CD14-positive monocyte (primary cell): ENCODE results near the gene HLCS. TPM values are rescaled to one million over a fixed set of nuclear protein-coding genes. Genes with fewer than 3 reads are reported as not detected.

Experiments
- DNase-seq, 3 donors: peaks; one replicate each; pipeline ENCODE4 v3.0.0-alpha.2; 2011 to 2022
- H2AFZ ChIP-seq: 2 replicates; pipeline ENCODE4 v1.6.0; 2012; ENCODE audit warnings: mild to moderate bottlenecking, low read depth, low read length, inconsistent platforms; ENCODE audit not compliant: insufficient read depth, poor library complexity, severe bottlenecking
- H3K27ac ChIP-seq, 2 donors: 1 replicate in 1 of 2; 2 replicates in 1 of 2; pipeline ENCODE4 v1.5.1; 2012 to 2013; ENCODE audit warnings: low read length in 2 of 2, control low read depth in 1 of 2, inconsistent platforms in 1 of 2, low read depth in 1 of 2, mild to moderate bottlenecking in 1 of 2
- H3K27me3 ChIP-seq, 2 donors: one replicate each; pipeline versions ENCODE4 v1.6.0 to v1.6.1; 2011 to 2013; ENCODE audit warnings: low read length in 2 of 2; ENCODE audit not compliant: control insufficient read depth in 2 of 2, insufficient read depth in 2 of 2
- H3K36me3 ChIP-seq, 2 donors: replicated peaks in 1 of 2; 1 replicate in 1 of 2; 2 replicates in 1 of 2; pipeline versions ENCODE4 v1.5.1 to v1.6.1; 2012 to 2013; ENCODE audit warnings: low read length in 2 of 2, control low read depth in 1 of 2, inconsistent platforms in 1 of 2, mild to moderate bottlenecking in 1 of 2; ENCODE audit not compliant: insufficient read depth in 2 of 2, control insufficient read depth in 1 of 2
- H3K4me1 ChIP-seq, 2 donors: 1 replicate in 1 of 2; 2 replicates in 1 of 2; pipeline versions ENCODE4 v1.5.1 to v1.6.1; 2012 to 2013; ENCODE audit warnings: low read length in 2 of 2, control low read depth in 1 of 2, inconsistent platforms in 1 of 2, mild to moderate bottlenecking in 1 of 2, moderate library complexity in 1 of 2; ENCODE audit not compliant: insufficient read depth in 2 of 2, control insufficient read depth in 1 of 2
- H3K4me2 ChIP-seq: replicated peaks from 2 replicates; pipeline ENCODE3; 2012; ENCODE audit warnings: low read length, moderate library complexity, mild to moderate bottlenecking; ENCODE audit not compliant: poor library complexity, severe bottlenecking; ENCODE audit errors: extremely low read depth
- H3K4me3 ChIP-seq, 3 experiments: fragments of 200-600 bp in 1 of 3; sonication (generic) in 1 of 3; replicated peaks in 1 of 3; 1 replicate in 2 of 3; 2 replicates in 1 of 3; pipeline ENCODE4 v1.5.1; 2011 to 2013; ENCODE audit warnings: low read length in 3 of 3, mild to moderate bottlenecking in 3 of 3, control low read depth in 2 of 3, low read depth in 2 of 3, inconsistent platforms in 1 of 3, moderate library complexity in 1 of 3
- H3K79me2 ChIP-seq: 2 replicates; pipeline ENCODE4 v1.6.0; 2012; ENCODE audit warnings: mild to moderate bottlenecking, control low read depth, inconsistent platforms, low read length, moderate library complexity; ENCODE audit not compliant: insufficient read depth
- H3K9ac ChIP-seq: 2 replicates; pipeline ENCODE4 v1.6.0; 2017; ENCODE audit warnings: low read length, mild to moderate bottlenecking; ENCODE audit not compliant: insufficient read depth, poor library complexity, severe bottlenecking
- H3K9me3 ChIP-seq, 2 donors: replicated peaks in 1 of 2; 1 replicate in 1 of 2; 2 replicates in 1 of 2; pipeline versions ENCODE4 v1.5.1 to v1.6.1; 2012 to 2013; ENCODE audit warnings: low read length in 2 of 2, control low read depth in 1 of 2; ENCODE audit not compliant: control insufficient read depth in 1 of 2, insufficient read depth in 1 of 2
- H4K20me1 ChIP-seq: 2 replicates; pipeline ENCODE4 v1.6.0; 2012; ENCODE audit warnings: mild to moderate bottlenecking, low read length, control low read depth, moderate library complexity; ENCODE audit not compliant: insufficient read depth
- H3K27ac Mint-ChIP-seq, 7 donors: one replicate each; pipeline ENCODE4 v1.8.0; 2020; ENCODE audit warnings: mild to moderate bottlenecking in 7 of 7, mixed read lengths in 7 of 7, moderate library complexity in 6 of 7, inconsistent platforms in 2 of 7
- H3K27me3 Mint-ChIP-seq, 3 donors: one replicate each; pipeline ENCODE4 v1.8.0; 2021 to 2022; ENCODE audit warnings: low read depth in 3 of 3, mild to moderate bottlenecking in 3 of 3, mixed read lengths in 3 of 3, moderate library complexity in 3 of 3, inconsistent platforms in 1 of 3
- H3K36me3 Mint-ChIP-seq, 2 donors: one replicate each; pipeline ENCODE4 v1.8.0; 2020; ENCODE audit warnings: mixed read lengths in 2 of 2, inconsistent platforms in 1 of 2, mild to moderate bottlenecking in 1 of 2
- H3K4me1 Mint-ChIP-seq: one replicate; pipeline ENCODE4 v1.8.0; 2020; ENCODE audit warnings: mild to moderate bottlenecking, mixed read lengths
- H3K4me3 Mint-ChIP-seq, 2 donors: one replicate each; pipeline ENCODE4 v1.8.0; 2020; ENCODE audit warnings: mild to moderate bottlenecking in 2 of 2, mixed read lengths in 2 of 2, moderate library complexity in 1 of 2
- H3K9me3 Mint-ChIP-seq, 7 donors: one replicate each; pipeline ENCODE4 v1.8.0; 2020 to 2022; ENCODE audit warnings: mixed read lengths in 7 of 7, mild to moderate bottlenecking in 6 of 7, moderate library complexity in 6 of 7, inconsistent platforms in 2 of 7
- CTCF ChIP-seq: fragments of 200-600 bp; IDR thresholded peaks from one replicate; pipeline ENCODE4 v1.8.0; 2022; ENCODE audit warnings: antibody characterized with exemption, mild to moderate bottlenecking
- WGBS: methylation state at CpG from one replicate; pipeline ENCODE4 v1.1.5; 2013; ENCODE audit warnings: missing lambda C conversion rate; ENCODE audit not compliant: insufficient coverage; 5-methylcytosine and 5-hydroxymethylcytosine counted together
- intact Hi-C, 2 donors: fragments of 100-400 bp; cut with micrococcal nuclease; formaldehyde crosslinking; loops; one replicate each; pipeline versions ENCODE4 v1.15.0 to v1.15.1; 2023
- polyA plus RNA-seq, 3 donors: library from polyadenylated mRNA; depleted of rRNA in 1 of 3; unstranded in 2 of 3; stranded (reverse) in 1 of 3; fragments of 300-500 nt in 2 of 3; fragments of >200 nt in 1 of 3; fragmentation: Illumina TruSeq in 2 of 3; gene quantifications; 1 replicate in 2 of 3; 2 replicates in 1 of 3; pipeline ENCODE4 v1.2.3, GENCODE V29; 2012 to 2021

The HLCS gene
- polyA plus RNA-seq, 3 donors = 2.1 to 3.1 (median 2.2) TPM

GRCh38 chr21:36891692-36892091, 74.8 kb downstream of the HLCS start:
- peaks cover 0 to 3% (median 0%) of the 10 kb centered on the region in 3 donors for H3K27me3 Mint-ChIP-seq
- no peaks in the 10 kb centered on the region for H4K20me1 ChIP-seq
- H3K27ac Mint-ChIP-seq = no peak overlapping the region
- intact Hi-C loops = no loop called here
- no peak overlapping the region for H3K4me3 ChIP-seq
- no peaks in the 10 kb centered on the region for H3K36me3 ChIP-seq
- H3K9ac ChIP-seq = no peak overlapping the region
- H3K9me3 Mint-ChIP-seq = peaks cover 0 to 9% (median 7%) of the 10 kb centered on the region in 7 donors
- H3K4me2 ChIP-seq = no peak overlapping the region
- no peak overlapping the region for H3K4me3 Mint-ChIP-seq
- no peak overlapping the region for H3K27ac ChIP-seq
- 100% methylated on average over 1 of the region's 2 CpGs for WGBS
- TF ChIP-seq CTCF = no peak
- peaks cover 7 to 16% of the 10 kb centered on the region in 2 donors for H3K36me3 Mint-ChIP-seq
- no peak for DNase-seq
- H3K4me1 Mint-ChIP-seq = no peaks in the 10 kb centered on the region
- no peaks in the 10 kb centered on the region for H3K27me3 ChIP-seq
- H3K9me3 ChIP-seq = no peaks in the 10 kb centered on the region
- H3K4me1 ChIP-seq = no peaks in the 10 kb centered on the region
- no peaks in the 10 kb centered on the region for H3K79me2 ChIP-seq
- no peak overlapping the region for H2AFZ ChIP-seq

- intact Hi-C loops = no loop called here
- H3K27me3 Mint-ChIP-seq = peaks cover 0 to 3% (median 0%) of the 10 kb centered on the region in 3 donors
- Histone ChIP-seq H3K4me1 (no peaks in the 10 kb centered on the region), H3K79me2 (no peaks in the 10 kb centered on the region), H3K36me3 (no peaks in the 10 kb centered on the region), H3K4me3 (no peak overlapping the region), H3K27me3 (no peaks in the 10 kb centered on the region), H3K4me2 (no peak overlapping the region), H3K9ac (no peak overlapping the region), H3K9me3 (no peaks in the 10 kb centered on the region), H4K20me1 (no peaks in the 10 kb centered on the region), H2AFZ (no peak overlapping the region), H3K27ac (no peak overlapping the region)
- no peak for TF ChIP-seq CTCF
- H3K9me3 Mint-ChIP-seq = peaks cover 0 to 11% (median 9%) of the 10 kb centered on the region in 7 donors
- DNase-seq = no peak
- no peaks in the 10 kb centered on the region for H3K4me1 Mint-ChIP-seq
- peaks cover 3 to 16% of the 10 kb centered on the region in 2 donors for H3K36me3 Mint-ChIP-seq
- WGBS = 97% methylated on average over 3 of the region's 5 CpGs
- H3K27ac Mint-ChIP-seq = no peak overlapping the region
- H3K4me3 Mint-ChIP-seq = no peak overlapping the region
These were observed 75.3 kb downstream of the HLCS start for GRCh38 chr21:36891121-36891520.
